Uterus (tissue), 4 donors: ENCODE data around the gene DHTKD1. TPM values are rescaled to one million over a fixed set of nuclear protein-coding genes. Genes with fewer than 3 reads are reported as not detected.

ENCODE experiments used
- DNase-seq, 2 donors: peaks; one replicate each; pipeline ENCODE4 v3.0.0-alpha.2; 2019 to 2020
- H3K27ac ChIP-seq, 2 donors: fragments of 200-600 bp; sonication (generic); 1 replicate in 1 of 2; 2 replicates in 1 of 2; pipeline ENCODE4 v1.5.1; 2016 to 2018
- H3K27me3 ChIP-seq, 2 donors: fragments of 200-600 bp; sonication (generic); one replicate each; pipeline ENCODE4 v1.5.1; 2018 to 2019; ENCODE audit warnings: control low read depth in 1 of 2
- H3K36me3 ChIP-seq, 2 donors: fragments of 200-600 bp; sonication (generic); one replicate each; pipeline ENCODE4 v1.5.1; 2019; ENCODE audit warnings: control low read depth in 1 of 2
- H3K4me1 ChIP-seq, 2 donors: fragments of 200-600 bp; sonication (generic); one replicate each; pipeline ENCODE4 v1.5.1; 2018 to 2019; ENCODE audit warnings: control low read depth in 1 of 2
- H3K4me3 ChIP-seq, 2 donors: fragments of 200-600 bp; sonication (generic); 1 replicate in 1 of 2; 2 replicates in 1 of 2; pipeline ENCODE4 v1.5.1; 2018 to 2019; ENCODE audit warnings: mild to moderate bottlenecking in 1 of 2
- H3K9me3 ChIP-seq, 2 donors: fragments of 200-600 bp; sonication (generic); one replicate each; pipeline ENCODE4 v1.5.1; 2019; ENCODE audit warnings: control low read depth in 1 of 2
- CTCF ChIP-seq, 4 experiments: fragments of 200-600 bp in 2 of 4; fragments of 450-650 bp in 2 of 4; sonication (generic) in 2 of 4; IDR thresholded peaks; one replicate each; pipeline ENCODE4 v1.5.1; 2016 to 2019; ENCODE audit warnings: antibody characterized with exemption in 4 of 4, mild to moderate bottlenecking in 2 of 4, moderate library complexity in 1 of 4
- POLR2A ChIP-seq, 2 donors: fragments of 450-650 bp; IDR thresholded peaks; one replicate each; pipeline ENCODE4 v1.6.1; 2016; ENCODE audit warnings: antibody characterized with exemption in 2 of 2, mild to moderate bottlenecking in 1 of 2, moderate library complexity in 1 of 2
- intact Hi-C: fragments of 100-400 bp; cut with DNase I; formaldehyde crosslinking; loops from one replicate; pipeline ENCODE4 v1.15.1; 2023; ENCODE audit warnings: low total_unique reads
- total RNA-seq, 4 donors: library from RNA; depleted of rRNA in 3 of 4; stranded (reverse); fragments of >200 nt in 3 of 4; gene quantifications; one replicate each; pipeline versions ENCODE4 v1.1.0 to v1.2.4, GENCODE V29; 2014 to 2023
- donor health status: DM: yes; HTN: yes; CAD: no.

Gene DHTKD1
- total RNA-seq, 4 donors from 2014 or later, result 27.5 to 53.5 (median 32.7) TPM

GRCh38 chr10:12042409-12042796, 26.4 kb upstream of the DHTKD1 start:
- Histone ChIP-seq H3K27me3 (no peaks in the 10 kb centered on the region), H3K36me3 (no peaks in the 10 kb centered on the region), H3K4me1 (peaks cover 0 to 6% of the 10 kb centered on the region in 2 donors), H3K9me3 (no peaks in the 10 kb centered on the region), H3K27ac (peak overlapping the region; percentile 95 to 98), H3K4me3 (peak overlapping the region; percentile 84 to 100)
- DNase-seq, result no peak
- intact Hi-C loops, result no loop called here
- no peak for TF ChIP-seq CTCF (IDR thresholded peaks at IDR 0.05)
- TF ChIP-seq POLR2A (IDR thresholded peaks at IDR 0.05), result peak in 1 of 2 donors; percentile 56

GRCh38 chr10:12042797-12043651, 25.7 kb upstream of the DHTKD1 start, which contains the start of gene UPF2:
UPF2 (minus strand) TSS chr10:12042809; CDS start chr10:12035423, 7,386 bp downstream.
- no peaks in the 10 kb centered on the region for H3K27me3 ChIP-seq
- DNase-seq, result peak; percentile 98 to 99
- H3K27ac ChIP-seq, result peak within 1 kb of the TSS; percentile 95 to 98
- intact Hi-C loops, result no loop called here
- TF ChIP-seq CTCF (IDR thresholded peaks at IDR 0.05) (peak in 1 of 4 experiments; percentile 23), POLR2A (IDR thresholded peaks at IDR 0.05) (no peak)
- H3K4me1 ChIP-seq, result peaks cover 0 to 6% of the 10 kb centered on the region in 2 donors
- no peaks in the 10 kb centered on the region for H3K36me3 ChIP-seq
- H3K9me3 ChIP-seq, result no peaks in the 10 kb centered on the region
- H3K4me3 ChIP-seq, result peak within 1 kb of the TSS; percentile 84 to 100

GRCh38 chr10:12045596-12045995, 23.2 kb upstream of the DHTKD1 start:
- intact Hi-C loops, result no loop called here
- TF ChIP-seq CTCF (IDR thresholded peaks at IDR 0.05), result no peak
- no peak for TF ChIP-seq POLR2A (IDR thresholded peaks at IDR 0.05)
- DNase-seq, result no peak
- Histone ChIP-seq H3K27me3 (no peaks in the 10 kb centered on the region), H3K27ac (no peak overlapping the region), H3K4me1 (peaks cover 0 to 2% of the 10 kb centered on the region in 2 donors), H3K9me3 (no peaks in the 10 kb centered on the region), H3K4me3 (no peak overlapping the region), H3K36me3 (no peaks in the 10 kb centered on the region)

GRCh38 chr10:12048547-12048946, 20.2 kb upstream of the DHTKD1 start:
- TF ChIP-seq CTCF (IDR thresholded peaks at IDR 0.05) (no peak), POLR2A (IDR thresholded peaks at IDR 0.05) (no peak)
- no peaks in the 10 kb centered on the region for H3K9me3 ChIP-seq
- H3K27ac ChIP-seq, result no peak overlapping the region
- no peaks in the 10 kb centered on the region for H3K4me1 ChIP-seq
- intact Hi-C loops, result no loop called here
- DNase-seq, result no peak
- no peaks in the 10 kb centered on the region for H3K27me3 ChIP-seq
- H3K36me3 ChIP-seq, result no peaks in the 10 kb centered on the region
- no peak overlapping the region for H3K4me3 ChIP-seq

GRCh38 chr10:12050528-12050927, 18.2 kb upstream of the DHTKD1 start:
- intact Hi-C loops, result no loop called here

More at GRCh38 chr10:12050528-12050927, 18.2 kb upstream of the DHTKD1 start:
- H3K4me3 ChIP-seq, result no peak overlapping the region
- H3K27ac ChIP-seq, result no peak overlapping the region
- no peaks in the 10 kb centered on the region for H3K4me1 ChIP-seq
- TF ChIP-seq POLR2A (IDR thresholded peaks at IDR 0.05), result no peak
- TF ChIP-seq CTCF (IDR thresholded peaks at IDR 0.05), result no peak
- H3K9me3 ChIP-seq, result no peaks in the 10 kb centered on the region
- no peaks in the 10 kb centered on the region for H3K27me3 ChIP-seq
- H3K36me3 ChIP-seq, result no peaks in the 10 kb centered on the region
- no peak for DNase-seq
